HG03457 (cell line): ENCODE measurements around the gene DNASE1L2.
"Not testable (repeated sequence)": the region's sequence is repeated elsewhere in the genome, so short reads cannot be mapped to it uniquely, and the experiment has no call there.

Source experiments
- ATAC-seq: cut with Tn5 transposase; IDR thresholded peaks from one replicate; pipeline ENCODE4 v1.9.1; 2021; ENCODE audit warnings: moderate number of reproducible peaks; ENCODE audit not compliant: unreplicated experiment

The DNASE1L2 gene

DNA sequence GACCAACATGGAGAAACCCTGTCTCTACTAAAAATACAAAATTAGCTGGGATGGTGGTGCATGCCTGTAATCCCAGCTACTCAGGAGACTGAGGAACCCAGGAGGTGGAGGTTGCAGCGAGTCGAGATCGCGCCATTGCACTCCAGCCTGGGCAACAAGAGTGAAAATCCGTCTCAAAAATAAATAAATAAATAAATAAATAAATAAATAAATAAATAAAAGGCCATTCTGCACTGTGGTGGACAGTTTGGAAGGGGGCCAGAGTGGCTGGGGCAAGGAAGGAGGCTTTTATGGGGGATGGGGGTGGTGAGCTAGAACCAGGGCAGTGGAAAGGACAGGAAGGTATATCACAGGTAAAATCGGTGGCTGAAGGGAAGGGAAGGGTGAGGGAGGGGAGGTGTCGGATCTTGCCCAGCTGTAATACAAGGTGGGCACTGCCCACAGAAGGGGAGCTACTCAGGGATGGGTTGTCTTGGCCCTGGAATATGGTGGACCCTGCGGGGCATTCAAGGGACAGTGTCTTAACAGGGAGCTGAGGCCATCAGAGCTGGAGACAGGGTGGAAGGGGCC lies 33.0 kb upstream of the DNASE1L2 start:
- ATAC-seq: not testable (repeated sequence)

DNA sequence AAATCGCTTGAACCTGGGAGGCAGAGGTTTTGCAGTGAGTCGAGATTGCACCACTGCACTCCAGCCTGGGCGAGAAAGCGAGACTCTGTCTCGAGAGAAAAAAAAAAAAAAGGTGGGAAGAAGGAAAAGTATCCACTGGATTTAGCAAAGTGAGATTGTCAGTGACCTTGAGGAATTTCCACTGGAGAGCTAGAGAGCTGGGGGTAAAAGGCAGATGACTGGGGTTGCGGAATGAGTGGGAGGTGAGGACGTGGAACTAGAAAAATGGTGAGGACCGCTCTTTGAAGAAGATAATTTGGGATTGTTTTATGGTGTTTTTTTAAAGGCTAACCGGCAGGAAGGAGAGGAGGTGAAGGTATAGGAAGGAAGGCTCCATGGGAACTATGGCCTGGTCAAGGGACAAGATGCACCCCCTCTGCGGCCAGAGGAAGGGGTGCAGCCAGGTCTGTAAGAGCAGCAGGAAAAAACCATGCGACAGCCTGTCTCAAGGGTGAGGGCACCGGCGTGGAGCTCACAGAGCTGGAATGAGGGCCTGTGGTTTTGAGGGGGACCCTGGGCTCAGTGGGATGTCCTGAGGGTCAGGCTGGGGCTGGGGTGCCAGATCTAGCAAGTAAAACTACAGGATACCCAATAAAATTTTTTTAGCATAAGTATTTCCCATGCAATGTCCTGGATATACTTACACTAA lies 31.7 kb upstream of the DNASE1L2 start:
- no peak for ATAC-seq

DNA sequence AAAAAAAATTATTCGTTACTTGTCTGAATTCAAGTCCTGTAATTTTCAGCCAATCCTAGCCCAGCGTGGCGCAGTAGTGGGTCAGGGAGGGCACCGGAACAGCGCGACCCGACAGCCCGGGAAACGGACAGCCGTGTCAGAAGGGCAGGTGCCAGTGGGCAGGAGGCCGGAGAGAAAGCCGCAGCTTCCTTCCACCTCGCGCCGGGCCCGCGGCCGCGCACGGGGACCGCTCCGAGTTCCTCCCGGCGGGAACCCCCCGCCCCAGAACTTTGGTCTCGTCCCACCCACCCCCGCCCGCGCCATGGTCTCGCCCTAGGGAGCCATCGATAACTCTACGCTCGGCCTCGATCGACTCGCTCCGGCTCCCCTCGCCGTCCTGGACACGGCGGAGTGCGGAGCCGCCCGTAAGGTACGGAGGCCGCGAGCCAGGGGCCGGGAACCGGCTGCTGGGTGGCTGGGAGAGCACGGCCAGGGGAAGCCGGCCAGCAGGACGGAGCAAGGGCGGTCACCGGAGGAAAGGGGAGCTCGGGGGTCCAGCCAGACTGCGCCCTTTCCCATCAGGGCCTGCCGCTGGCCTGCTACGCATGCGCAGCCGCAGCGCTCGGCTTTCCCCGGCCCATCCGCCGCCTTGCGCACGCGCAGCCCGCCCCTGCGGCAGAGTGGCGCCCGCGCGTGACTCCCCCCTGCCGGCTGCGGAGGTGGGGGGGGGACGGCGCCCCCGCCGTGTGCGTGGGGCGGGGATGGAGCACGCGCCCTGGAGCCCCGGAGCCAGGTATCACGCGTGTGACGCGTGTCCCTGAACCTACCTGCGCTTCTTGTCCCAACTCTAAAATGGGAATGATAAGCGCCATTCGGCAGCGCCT lies 30.9 kb upstream of the DNASE1L2 start, which contains the start of gene MLST8:
Gene MLST8 (plus strand): TSS at position 351 of the 863 bp plus-strand sequence. CDS start 632 bp downstream, outside the sequence.
- ATAC-seq: peak; percentile 49

DNA sequence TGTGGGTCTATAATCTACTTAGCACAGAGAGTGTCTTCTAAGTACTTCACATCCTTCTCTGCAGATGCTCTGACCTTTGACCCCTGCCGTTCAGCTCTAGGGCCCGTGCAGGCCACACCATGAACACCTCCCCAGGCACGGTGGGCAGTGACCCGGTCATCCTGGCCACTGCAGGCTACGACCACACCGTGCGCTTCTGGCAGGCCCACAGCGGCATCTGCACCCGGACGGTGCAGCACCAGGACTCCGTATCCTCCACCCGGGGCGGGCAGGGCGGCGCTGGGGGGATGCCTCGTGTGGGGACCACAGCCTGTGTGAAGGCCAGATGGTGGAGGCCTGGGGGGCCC lies 30.3 kb upstream of the DNASE1L2 start:
- peak; percentile 10 for ATAC-seq

DNA sequence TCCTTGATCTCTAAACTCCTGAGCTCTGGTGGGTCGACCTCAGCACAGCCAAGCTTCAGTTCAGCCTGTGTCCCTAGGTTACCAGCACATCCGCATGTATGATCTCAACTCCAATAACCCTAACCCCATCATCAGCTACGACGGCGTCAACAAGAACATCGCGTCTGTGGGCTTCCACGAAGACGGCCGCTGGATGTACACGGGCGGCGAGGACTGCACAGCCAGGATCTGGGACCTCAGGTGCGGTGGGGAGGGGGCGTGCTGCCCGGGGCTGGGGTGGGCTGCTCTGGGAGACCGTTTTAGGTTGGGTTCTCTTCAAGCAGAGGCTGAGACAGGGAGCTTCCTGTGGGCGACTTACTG lies 29.8 kb upstream of the DNASE1L2 start:
- no peak for ATAC-seq

DNA sequence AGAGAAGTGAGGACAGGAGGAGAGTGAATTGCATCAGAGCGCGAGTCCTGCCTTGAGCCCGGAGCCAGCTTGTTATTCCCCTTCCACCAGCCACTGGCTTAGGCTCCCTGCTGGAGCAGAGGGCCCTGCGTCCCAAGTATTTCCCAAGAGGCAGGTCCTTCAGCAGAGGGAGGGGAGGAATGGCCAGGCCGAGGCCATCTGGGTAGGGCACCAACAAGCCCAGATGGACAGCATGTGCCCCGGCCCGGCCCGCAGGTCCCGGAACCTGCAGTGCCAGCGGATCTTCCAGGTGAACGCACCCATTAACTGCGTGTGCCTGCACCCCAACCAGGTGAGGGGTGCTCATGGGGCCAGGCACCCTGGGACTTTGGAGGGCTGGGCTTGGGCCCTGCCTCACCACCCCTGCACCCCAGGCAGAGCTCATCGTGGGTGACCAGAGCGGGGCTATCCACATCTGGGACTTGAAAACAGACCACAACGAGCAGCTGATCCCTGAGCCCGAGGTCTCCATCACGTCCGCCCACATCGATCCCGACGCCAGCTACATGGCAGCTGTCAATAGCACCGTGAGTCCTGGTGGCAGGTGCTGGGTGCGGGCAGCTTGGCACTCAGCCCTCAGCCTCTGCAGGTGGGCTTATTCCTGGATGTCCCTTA lies 29.3 kb upstream of the DNASE1L2 start:
- ATAC-seq: no peak

DNA sequence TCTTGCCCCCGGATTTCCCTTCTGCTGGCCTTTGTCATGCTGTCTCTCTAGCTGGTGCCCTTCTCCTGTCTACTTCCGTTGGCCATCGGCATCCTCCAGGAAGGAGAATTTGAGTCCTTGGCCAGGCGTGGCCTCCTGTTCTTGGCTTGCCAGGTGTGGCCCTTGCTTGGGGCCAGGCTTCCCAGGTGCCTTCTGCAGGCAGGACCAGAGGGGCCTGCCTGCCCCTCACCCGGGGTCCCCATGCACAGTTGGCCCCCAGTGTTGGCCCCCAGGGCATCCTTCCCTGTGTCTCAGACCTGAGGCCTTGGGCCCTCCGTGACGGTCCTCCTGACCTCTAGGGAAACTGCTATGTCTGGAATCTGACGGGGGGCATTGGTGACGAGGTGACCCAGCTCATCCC lies 28.4 kb upstream of the DNASE1L2 start:
- ATAC-seq: no peak

DNA sequence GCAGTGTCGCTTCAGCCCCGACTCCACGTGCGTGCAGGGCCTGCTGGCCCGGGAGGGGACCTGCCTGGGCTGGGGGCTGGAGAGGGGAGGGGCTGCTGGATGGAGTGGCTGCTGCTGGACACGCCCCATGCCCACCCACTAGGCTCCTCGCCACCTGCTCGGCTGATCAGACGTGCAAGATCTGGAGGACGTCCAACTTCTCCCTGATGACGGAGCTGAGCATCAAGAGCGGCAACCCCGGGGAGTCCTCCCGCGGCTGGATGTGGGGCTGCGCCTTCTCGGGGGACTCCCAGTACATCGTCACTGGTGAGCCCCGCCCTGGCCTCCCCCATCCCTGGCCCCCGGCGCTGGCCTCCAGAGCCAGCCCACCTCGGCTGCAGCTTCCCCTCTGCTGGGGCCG lies 27.9 kb upstream of the DNASE1L2 start:
- ATAC-seq: no peak

DNA sequence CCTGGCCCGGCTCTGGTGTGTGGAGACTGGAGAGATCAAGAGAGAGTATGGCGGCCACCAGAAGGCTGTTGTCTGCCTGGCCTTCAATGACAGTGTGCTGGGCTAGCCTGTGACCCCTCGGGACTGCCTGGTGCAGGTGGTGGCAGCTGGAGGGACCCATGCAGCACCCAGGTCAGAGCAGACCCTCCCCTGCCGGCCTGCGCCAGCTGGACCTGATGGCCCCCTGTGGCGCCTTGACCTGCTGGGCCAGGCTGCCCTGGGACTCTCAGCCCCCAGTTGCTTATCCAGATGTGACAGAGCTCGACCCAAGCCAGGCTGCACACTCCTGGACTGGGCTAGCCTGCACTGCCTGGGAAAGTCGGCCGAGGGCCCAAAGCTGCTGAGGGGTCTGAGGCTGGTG lies 27.5 kb upstream of the DNASE1L2 start:
- ATAC-seq: no peak

DNA sequence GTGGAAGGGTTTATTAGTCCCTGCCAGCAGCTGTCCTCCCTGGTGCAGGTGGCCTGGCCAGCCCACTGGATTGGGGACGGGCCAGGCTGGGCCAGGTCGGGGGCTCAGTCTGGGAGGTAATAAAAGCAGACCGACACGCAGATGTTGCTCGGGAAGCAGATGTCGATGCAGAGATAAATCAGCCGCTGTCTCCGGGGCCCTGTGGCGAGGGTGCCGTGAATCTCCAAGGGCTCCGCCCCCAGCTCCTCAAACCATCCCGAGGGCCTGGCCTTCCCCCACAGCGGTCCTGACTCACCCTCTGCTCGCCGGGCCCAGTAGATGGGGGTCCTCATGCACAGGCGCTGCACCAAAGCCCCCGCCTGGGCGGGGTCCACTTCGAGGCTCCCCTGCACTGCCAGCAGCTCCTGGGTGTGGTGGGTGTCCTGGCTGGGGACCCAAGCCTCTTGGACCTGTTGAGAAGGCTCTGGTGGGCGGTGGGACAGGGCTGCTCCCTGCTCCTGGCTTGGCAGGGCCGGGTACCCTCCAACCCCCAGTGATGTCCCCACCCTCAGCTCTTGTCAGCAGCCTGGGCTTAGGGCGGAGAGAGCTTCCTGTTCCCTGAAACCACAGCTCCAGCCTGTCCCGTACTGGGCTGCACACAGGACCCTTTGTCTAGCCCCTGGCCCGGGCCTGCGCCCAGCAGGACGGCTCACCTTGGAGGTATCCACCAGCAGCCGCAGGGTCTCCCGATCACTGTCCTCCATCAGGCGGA lies 26.8 kb upstream of the DNASE1L2 start:
- ATAC-seq: no peak

DNA sequence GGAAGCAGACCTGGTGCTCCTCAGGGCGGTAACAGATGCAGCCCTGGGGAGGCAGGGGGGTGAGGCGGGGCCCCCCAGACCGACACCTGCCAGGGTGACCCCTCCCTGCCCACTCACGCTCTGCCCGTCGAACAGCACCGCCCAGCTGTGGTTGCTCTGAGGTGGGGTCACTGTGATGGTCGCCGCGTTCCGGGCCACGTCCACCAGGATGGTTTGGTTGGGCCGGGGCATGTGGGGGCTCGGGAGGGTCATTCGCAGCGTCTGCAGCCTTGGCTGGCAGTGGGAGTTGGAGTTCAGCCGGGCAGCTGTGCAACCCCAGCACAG lies 26.3 kb upstream of the DNASE1L2 start:
- ATAC-seq: no peak

DNA sequence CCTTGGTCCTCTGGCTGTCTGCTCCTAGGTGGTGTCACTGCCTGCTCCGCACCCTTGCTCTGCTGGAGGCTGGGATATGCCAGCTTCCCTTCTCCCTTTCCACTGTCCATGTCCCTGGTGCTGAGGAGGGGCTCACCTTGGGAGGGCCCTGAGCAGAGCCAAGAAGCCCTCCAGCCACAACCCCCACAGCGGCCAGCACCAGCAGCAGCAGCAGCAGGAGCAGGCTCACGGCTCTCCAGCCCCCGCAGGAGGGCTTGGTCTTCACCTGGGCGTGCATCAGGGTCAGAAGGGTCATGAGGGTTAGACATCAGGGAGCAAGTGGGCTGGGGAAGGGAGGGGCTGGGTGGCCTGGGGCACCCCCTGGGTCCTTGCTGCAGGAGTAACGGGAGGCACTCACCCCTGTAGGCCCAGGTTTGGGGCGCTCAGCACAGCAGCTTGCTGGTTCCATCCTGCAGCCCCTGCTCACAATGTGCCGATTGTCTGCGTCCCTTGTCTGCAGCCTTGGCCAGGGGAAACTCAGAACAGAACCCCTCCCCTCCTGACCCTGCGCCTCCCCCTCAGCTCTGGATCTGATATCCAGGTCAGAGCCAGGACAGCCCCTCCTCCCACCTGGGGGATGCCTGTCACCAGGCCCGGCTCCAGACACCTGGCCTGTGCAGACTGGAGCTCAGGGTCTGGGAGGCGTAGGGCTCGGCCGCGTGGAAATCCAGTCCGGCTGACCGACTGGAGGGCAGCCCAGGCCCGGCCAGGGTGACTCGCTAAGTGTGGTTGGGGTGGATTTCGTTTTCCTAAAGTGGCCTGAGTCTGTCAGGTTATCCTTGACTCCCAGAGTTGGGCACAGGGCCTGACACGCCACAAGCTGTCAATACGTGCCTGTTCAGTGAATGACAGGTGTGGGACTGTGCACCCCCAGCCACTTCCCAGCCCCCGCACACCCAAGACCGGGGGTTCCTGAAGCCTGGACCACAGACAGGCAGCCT lies 25.6 kb upstream of the DNASE1L2 start, which contains the start of gene BRICD5:
Gene BRICD5 (minus strand): TSS at position 478 of the 980 bp plus-strand sequence. CDS start 30 bp downstream, at position 448.
- ATAC-seq: no peak

DNA sequence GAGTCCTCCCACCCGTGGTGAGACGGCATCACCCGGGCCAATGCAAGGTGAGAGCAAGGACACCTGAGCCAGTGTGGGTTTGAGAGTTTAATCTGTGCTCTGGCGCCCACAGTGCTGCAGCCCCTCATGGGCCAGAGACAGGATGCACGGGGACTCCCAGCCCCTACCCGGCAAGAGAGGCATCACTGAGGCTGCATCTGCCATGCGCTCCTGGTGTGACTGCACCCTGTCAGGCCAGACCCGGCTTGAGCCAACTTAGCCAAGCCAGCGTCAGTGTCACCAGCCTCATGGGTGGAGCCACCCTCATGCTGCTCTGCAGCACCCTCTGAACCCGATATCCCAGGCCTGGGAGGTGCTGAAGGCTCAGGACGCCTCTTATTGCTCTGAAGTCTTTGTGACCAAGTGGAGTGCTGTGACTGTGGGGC lies 24.3 kb upstream of the DNASE1L2 start:
- ATAC-seq: no peak

DNA sequence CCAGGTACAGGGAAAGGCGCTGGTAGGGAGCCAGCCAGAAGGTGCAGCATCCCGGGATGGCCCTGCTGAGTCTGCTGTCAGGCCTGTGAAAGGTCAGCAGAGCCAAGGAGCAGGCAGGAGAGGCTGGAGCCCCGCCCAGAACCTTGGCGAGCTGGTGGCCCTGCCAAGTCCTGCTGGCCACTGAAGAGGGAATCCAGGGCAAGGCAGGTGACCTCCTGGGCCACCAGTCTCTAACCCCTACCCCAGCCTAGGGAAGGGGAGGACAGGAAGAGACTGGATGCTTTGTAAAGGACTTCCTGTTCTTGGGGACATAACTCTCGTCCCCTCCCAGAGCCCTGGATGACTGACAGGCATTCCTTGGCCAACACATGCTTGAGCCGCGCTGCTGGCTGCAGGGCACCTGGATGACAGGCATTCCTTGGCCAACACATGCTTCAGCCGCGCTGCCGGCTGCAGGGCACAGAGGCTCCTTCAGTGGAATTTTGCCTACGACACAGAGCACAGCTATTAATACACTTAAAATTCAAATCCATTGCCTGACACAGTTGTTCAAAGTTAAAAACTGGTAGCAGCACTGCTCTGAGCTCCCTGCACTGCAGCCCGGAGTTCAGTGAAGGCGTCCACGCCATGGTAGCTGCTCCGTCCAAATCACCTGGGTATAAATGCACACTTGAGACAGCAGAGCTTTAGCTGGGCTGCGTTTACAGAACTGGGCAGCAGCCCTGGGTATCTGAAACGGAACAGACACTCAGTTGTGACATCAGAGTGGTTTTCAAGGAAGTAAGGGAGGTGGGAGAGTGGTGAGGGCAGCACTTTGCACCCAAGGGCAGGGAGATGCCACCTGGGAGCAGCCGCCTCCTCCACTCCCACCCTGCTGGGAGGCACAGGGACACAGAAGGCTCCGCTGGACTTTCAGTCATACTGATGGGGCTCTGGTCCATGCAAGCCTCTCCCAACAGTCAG lies 23.6 kb upstream of the DNASE1L2 start:
- no peak for ATAC-seq

DNA sequence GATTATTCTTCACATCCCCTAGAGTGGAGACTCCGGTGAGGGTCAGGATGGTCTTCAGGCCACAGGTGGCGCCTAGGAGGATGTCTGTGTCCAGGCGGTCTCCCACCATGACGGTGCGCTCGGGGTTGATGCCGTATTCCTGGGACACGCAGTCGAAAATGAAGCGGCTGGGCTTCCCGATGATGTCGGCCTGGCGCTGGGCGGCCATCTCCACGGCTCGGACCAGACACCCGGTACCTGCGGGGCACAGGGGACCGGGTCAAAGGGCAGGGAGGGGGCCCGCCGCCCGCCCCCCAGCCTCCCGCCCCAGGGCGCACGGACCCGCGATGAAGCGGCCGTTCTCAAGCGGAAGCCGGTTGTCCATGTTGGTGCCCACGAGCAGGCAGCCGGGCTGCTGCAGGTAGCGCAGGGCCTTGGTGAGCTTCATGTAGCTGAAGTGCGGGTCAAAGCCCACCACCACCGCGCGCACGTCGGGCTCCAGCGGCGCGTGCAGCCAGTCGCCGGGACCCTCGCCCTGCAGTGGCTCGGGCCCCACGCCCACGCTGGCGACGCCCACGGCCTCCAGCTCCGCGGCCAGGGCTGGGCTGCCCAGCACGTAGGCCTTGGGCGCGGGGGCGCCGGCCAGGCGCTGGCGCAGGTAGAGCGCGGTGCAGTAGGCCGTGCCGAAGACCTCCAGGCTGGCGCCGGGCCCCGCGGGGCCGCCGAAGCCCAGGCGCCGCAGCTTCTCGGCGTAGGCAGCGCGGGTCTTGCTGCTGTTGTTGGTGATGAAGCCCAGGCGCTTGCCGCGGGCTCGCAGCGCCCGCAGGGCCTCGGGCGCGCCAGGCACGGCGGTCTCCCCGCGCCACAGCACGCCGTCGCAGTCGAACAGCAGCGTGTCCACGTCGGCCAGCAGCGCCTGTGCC lies 22.2 kb upstream of the DNASE1L2 start:
- no peak for ATAC-seq

DNA sequence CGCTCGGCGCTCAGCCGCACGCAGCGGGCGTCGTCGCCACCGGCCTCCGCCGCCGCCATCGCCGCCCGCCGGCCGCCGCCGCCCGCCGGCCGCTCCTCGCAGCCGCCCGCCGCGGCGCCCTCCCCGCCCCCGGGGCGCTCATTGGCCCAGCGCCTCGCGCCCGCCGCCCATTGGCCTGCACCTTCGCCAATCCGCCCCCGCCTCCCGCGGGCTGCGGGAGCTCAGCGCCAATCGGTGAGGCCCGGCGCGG lies 21.6 kb upstream of the DNASE1L2 start, which contains the start of gene PGP:
Gene PGP (minus strand): TSS at position 122 of the 250 bp plus-strand sequence. CDS start 63 bp downstream, at position 59.
- peak; percentile 72 for ATAC-seq

DNA sequence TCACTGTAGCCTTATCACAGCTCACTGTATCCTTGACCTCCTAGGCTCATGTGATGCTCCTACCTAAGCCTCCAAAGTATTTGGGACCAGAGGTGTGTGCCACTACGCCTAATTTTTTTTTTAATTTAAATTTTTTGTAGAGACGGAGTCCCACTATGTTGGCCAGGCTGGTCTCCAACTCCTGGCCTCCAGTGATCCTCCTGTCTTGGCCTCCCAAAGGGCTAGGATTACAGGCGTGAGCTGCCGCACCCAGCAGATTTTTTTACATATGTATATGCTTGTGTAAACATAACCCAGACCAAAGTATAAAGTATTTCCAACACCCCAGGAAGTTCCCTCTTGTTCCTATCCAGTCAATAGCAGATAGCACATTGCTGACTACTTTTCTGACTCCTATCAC lies 19.9 kb upstream of the DNASE1L2 start:
- ATAC-seq: no peak
